ENCODE results near the gene DISP2. TPM values are rescaled to one million over a fixed set of nuclear protein-coding genes. Genes with fewer than 3 reads are reported as not detected.
A peak's percentile ranks its signal among the peaks of the same experiment; 100 is the strongest.

DISP2 gene
- total RNA-seq, 6 donors from 2014 or later: under 0.01 to 3.5 (median 0.13) TPM

GRCh38 chr15:40330368-40330836, 27.6 kb upstream of the DISP2 start:
- DNase-seq: peak in 1 of 2 donors; percentile 96

DNA sequence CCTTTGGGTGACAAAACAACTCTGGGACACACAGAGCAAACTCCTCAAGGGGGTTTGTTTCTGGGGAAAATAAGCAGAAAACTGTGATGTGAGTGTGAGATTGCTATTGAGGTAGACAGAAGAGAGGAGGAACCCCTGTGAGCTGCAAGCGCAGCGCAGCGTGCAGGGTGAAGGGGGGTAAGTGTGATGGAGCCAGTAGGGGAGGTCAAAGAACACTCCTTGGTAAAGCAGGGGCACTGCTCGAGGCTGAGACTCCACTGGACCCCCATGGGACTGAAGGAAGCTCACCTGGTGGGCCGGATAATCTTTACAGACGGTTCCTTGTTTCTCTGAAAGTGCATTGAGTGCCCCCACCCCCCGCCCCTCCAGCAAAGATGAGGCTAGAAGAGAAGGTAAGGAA, 27.0 kb upstream of the DISP2 start:
- Histone ChIP-seq H3K4me1 (peaks cover 54 to 95% (median 63%) of the 10 kb centered on the region in 4 donors), H3K36me3 (peaks cover 0 to 9% (median 3%) of the 10 kb centered on the region in 4 donors), H3K27me3 (no peaks in the 10 kb centered on the region), H3K4me3 (no peak overlapping the region), H3K9me3 (no peaks in the 10 kb centered on the region), H3K27ac (peak overlapping the region; percentile 26 to 67 (median 47))
- DNase-seq (no peak), ATAC-seq (ENCODE audit: low FRiP score in 2 of 2) (no peak)
- TF ChIP-seq EP300 (IDR thresholded peaks at IDR 0.05) (no peak), POLR2A (IDR thresholded peaks at IDR 0.05) (no peak), POLR2AphosphoS5 (IDR thresholded peaks at IDR 0.05) (no peak)
- WGBS, 2 donors: 88 to 93% methylated on average over 7 of the region's 7 CpGs

More at GRCh38 chr15:40330368-40330836, 27.6 kb upstream of the DISP2 start:
- 34 to 70% methylated on average over 5 of the region's 5 CpGs for WGBS, 2 donors
- H3K27ac ChIP-seq: peak overlapping the region; percentile 26 to 67 (median 47)
- TF ChIP-seq POLR2A (IDR thresholded peaks at IDR 0.05) (peak in 1 of 4 donors; percentile 60), EP300 (IDR thresholded peaks at IDR 0.05) (peak in 1 of 4 donors; percentile 26), POLR2AphosphoS5 (IDR thresholded peaks at IDR 0.05) (peak; percentile 50 to 75), CTCF (IDR thresholded peaks at IDR 0.05) (no peak)
- H3K27me3 ChIP-seq: no peaks in the 10 kb centered on the region
- H3K36me3 ChIP-seq: peaks cover 0 to 6% (median 2%) of the 10 kb centered on the region in 4 donors
- peaks cover 54 to 95% (median 62%) of the 10 kb centered on the region in 4 donors for H3K4me1 ChIP-seq
- ATAC-seq (ENCODE audit: low FRiP score in 2 of 2): peak; percentile 37 to 84
- no peak overlapping the region for H3K4me3 ChIP-seq
- H3K9me3 ChIP-seq: no peaks in the 10 kb centered on the region

DNA sequence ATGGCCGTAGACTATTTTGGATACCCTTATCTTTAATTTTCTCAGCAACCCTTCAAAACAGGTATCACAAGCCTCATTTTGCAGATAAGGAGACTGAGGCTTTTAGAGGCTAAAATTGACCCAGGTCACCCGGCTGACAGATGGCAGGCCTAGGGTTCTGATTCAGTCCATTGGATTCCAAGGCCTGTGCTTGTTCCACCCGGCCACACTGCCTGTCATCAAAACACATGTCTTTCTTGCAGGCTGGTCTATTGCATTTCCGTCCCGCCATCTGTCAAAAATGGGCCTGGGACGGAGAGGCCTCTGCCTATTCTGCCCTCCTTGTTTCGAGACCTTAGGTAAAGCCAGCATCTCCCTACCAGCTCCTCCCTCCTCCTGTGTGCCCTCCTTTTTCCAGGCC, 26.4 kb upstream of the DISP2 start:
- TF ChIP-seq POLR2A (IDR thresholded peaks at IDR 0.05): no peak
- no peak for TF ChIP-seq EP300 (IDR thresholded peaks at IDR 0.05)
- TF ChIP-seq POLR2AphosphoS5 (IDR thresholded peaks at IDR 0.05): no peak
- TF ChIP-seq CTCF (IDR thresholded peaks at IDR 0.05): no peak
- Histone ChIP-seq H3K4me1 (peaks cover 60 to 96% (median 65%) of the 10 kb centered on the region in 4 donors), H3K36me3 (peaks cover 0 to 16% (median 5%) of the 10 kb centered on the region in 4 donors)

DNA sequence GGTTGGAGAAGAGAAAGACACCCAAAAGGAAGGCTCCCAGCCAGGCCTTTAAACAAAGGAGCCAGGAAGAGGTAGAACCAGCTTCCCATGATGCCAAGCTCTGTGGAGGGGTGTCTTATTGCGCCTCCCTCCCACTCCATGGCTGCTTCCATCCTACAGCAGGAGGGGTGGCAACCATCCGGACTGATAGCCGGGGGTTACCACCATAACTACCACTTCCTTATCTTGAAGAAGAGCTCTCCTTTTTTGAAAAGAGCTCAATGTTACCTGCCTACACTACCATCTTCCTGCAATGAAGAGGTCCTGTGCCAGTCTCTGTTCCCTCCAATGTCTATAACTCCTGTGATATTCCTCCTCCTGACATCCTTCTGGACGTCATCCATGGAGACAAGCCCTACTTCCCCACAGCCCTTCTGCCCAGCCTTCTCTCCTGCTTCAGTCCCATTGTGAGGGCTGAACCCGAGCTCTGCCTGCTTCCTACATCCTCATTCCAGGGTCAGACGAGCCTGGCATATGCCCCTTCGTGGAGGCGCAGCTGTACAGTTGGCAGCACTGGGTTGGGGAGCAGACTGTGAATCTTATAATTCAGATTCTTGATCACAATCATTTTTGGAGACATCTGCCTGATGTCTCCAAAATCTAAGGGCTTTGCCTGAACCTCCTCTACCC, 25.8 kb upstream of the DISP2 start:
- H3K27ac ChIP-seq: peak overlapping the region in 3 of 4 donors; percentile 93 to 95 (median 93)
- DNase-seq (no peak), ATAC-seq (ENCODE audit: low FRiP score in 2 of 2) (no peak)
- peaks cover 0 to 22% (median 5%) of the 10 kb centered on the region in 4 donors for H3K36me3 ChIP-seq
- H3K4me1 ChIP-seq: peaks cover 63 to 98% (median 69%) of the 10 kb centered on the region in 4 donors
- H3K4me3 ChIP-seq: no peak overlapping the region
- no peaks in the 10 kb centered on the region for H3K27me3 ChIP-seq
- H3K9me3 ChIP-seq: no peaks in the 10 kb centered on the region
- no peak for TF ChIP-seq EP300 (IDR thresholded peaks at IDR 0.05)
- no peak for TF ChIP-seq POLR2A (IDR thresholded peaks at IDR 0.05)
- no peak for TF ChIP-seq CTCF (IDR thresholded peaks at IDR 0.05)
- TF ChIP-seq POLR2AphosphoS5 (IDR thresholded peaks at IDR 0.05): no peak
- WGBS, 2 donors: 66 to 72% methylated on average over 8 of the region's 8 CpGs

More for the DNA sequence above, 26.4 kb upstream of the DISP2 start:
- Histone ChIP-seq H3K27me3 (no peaks in the 10 kb centered on the region), H3K9me3 (no peaks in the 10 kb centered on the region), H3K4me3 (no peak overlapping the region), H3K27ac (peak overlapping the region in 3 of 4 donors; percentile 26 to 95 (median 93))
- ATAC-seq (ENCODE audit: low FRiP score in 2 of 2) (no peak), DNase-seq (no peak)
- WGBS, 2 donors: 96% methylated on average over 7 of the region's 7 CpGs

DNA sequence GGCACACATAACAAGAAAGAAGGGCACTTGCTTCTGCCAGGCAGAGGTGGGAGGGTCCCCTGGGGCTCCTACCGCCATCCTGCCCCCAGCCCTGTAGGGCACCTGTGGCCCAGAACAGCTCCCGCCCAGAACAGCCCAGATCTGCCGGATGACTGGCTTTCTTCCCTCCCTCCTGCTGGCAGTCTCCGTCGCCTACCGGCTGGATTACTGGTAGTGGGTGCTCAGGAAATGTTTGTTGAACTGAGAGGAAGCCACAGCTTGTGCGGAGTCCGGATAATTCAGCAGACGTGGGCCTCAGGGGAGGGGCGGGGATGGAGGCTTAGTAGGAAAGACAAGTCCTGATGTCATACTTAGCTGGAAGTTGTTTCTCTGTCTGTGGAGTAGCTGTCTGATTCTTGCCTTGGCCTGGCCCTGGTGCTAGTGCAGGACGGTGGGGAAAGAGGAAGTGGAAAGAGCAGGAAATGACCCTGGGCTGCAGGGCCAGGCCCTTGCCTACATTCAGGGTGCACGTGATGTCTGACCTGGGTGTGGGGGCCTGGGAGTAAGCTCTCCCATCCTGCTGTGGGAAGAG, 24.0 kb upstream of the DISP2 start:
- DNase-seq: peak; percentile 44 to 83
- 16 to 28% methylated on average over 12 of the region's 12 CpGs for WGBS, 2 donors
- TF ChIP-seq EP300 (IDR thresholded peaks at IDR 0.05) (no peak), CTCF (IDR thresholded peaks at IDR 0.05) (peak in 2 of 6 experiments; percentile 20 to 37), POLR2AphosphoS5 (IDR thresholded peaks at IDR 0.05) (peak; percentile 62 to 82), POLR2A (IDR thresholded peaks at IDR 0.05) (peak in 1 of 4 donors; percentile 70)
- Histone ChIP-seq H3K9me3 (no peaks in the 10 kb centered on the region), H3K4me1 (peaks cover 78 to 99% (median 80%) of the 10 kb centered on the region in 4 donors), H3K27me3 (no peaks in the 10 kb centered on the region), H3K36me3 (peaks cover 0 to 23% (median 5%) of the 10 kb centered on the region in 4 donors), H3K4me3 (peak overlapping the region in 2 of 4 donors; percentile 4 to 25), H3K27ac (peak overlapping the region; percentile 85 to 95 (median 93))
- ATAC-seq (ENCODE audit: low FRiP score in 2 of 2): peak; percentile 58 to 83
